ENCODE data around the gene LRP8. TPM values are rescaled to one million over a fixed set of nuclear protein-coding genes. Genes with fewer than 3 reads are reported as not detected.

The LRP8 gene
- total and polyA plus RNA-seq, 2 experiments from 2014 or later: 27.8 to 71.1 TPM

GRCh38 chr1:53198241-53198651, 129.6 kb downstream of the LRP8 start (continued):
- no peak for TF ChIP-seq ETS1 (IDR thresholded peaks at IDR 0.05)

- Histone ChIP-seq H2AFZ (peak overlapping the region; percentile 69), H3K4me3 (peak overlapping the region; percentile 94), H3K4me1 (ENCODE audit: insufficient read depth) (peaks cover 11% of the 10 kb centered on the region), H3K27me3 (ENCODE audit: insufficient read depth) (peaks cover 4% of the 10 kb centered on the region; the same call in 1 of the 2 replicates), H3F3A (replicated peaks; ENCODE audit: low read depth) (no peaks in the 10 kb centered on the region), H3K4me2 (peak overlapping the region; percentile 92), H3K79me2 (replicated peaks; ENCODE audit: insufficient read depth) (peaks cover 8% of the 10 kb centered on the region), H4K20me1 (replicated peaks; ENCODE audit: insufficient read depth) (0 out of 2 replicates have a peak, but pooled peaks cover 5% of the 10 kb centered on the region), H3K9me2 (ENCODE audit: insufficient read depth) (no peaks in the 10 kb centered on the region), H3K36me3 (ENCODE audit: insufficient read depth) (no peaks in the 10 kb centered on the region), H3K27ac (ENCODE audit: low read depth) (peak overlapping the region; percentile 70)
- H3K27me3 Mint-ChIP-seq (ENCODE audit: insufficient read depth, low read depth, poor library complexity): peaks cover 17% of the 10 kb centered on the region
- peaks cover 11% of the 10 kb centered on the region for H3K36me3 Mint-ChIP-seq (ENCODE audit: low read depth)
- H3K27ac Mint-ChIP-seq: peak overlapping the region; percentile 93
- H3K4me3 Mint-ChIP-seq: peak overlapping the region; percentile 97
- DNase-seq (ENCODE audit: low spot score): no peak
- ATAC-seq: peak; percentile 16
- H3K4me1 Mint-ChIP-seq: peaks cover 20% of the 10 kb centered on the region
- no peaks in the 10 kb centered on the region; the same call in 2 of the 3 replicates for H3K9me3 Mint-ChIP-seq
- TF ChIP-seq ZNF114 (CRISPR knock-in tag; IDR thresholded peaks at IDR 0.05) (no peak), STAT1 (IDR thresholded peaks at IDR 0.05; ENCODE audit: unreplicated experiment) (no peak), ETS1 (IDR thresholded peaks at IDR 0.05) (no peak), CREB1 (CRISPR knock-in tag; IDR thresholded peaks at IDR 0.05; ENCODE audit: low read depth) (no peak), EZH2 (IDR thresholded peaks at IDR 0.05; ENCODE audit: low read depth, unreplicated experiment) (no peak), ZNF462 (CRISPR knock-in tag; IDR thresholded peaks at IDR 0.05) (no peak), REST (IDR thresholded peaks at IDR 0.05; ENCODE audit: unreplicated experiment) (no peak), ZNF331 (CRISPR knock-in tag; IDR thresholded peaks at IDR 0.05; ENCODE audit: low read depth) (no peak), JUNB (IDR thresholded peaks at IDR 0.05; ENCODE audit: unreplicated experiment) (no peak)
These were observed 130.3 kb downstream of the LRP8 start for GRCh38 chr1:53197291-53198200.
